Measurements from ENCODE around the gene SYT15.
"Not testable (repeated sequence)": the region's sequence is repeated elsewhere in the genome, so short reads cannot be mapped to it uniquely, and the experiment has no call there.

SYT15 gene

DNA sequence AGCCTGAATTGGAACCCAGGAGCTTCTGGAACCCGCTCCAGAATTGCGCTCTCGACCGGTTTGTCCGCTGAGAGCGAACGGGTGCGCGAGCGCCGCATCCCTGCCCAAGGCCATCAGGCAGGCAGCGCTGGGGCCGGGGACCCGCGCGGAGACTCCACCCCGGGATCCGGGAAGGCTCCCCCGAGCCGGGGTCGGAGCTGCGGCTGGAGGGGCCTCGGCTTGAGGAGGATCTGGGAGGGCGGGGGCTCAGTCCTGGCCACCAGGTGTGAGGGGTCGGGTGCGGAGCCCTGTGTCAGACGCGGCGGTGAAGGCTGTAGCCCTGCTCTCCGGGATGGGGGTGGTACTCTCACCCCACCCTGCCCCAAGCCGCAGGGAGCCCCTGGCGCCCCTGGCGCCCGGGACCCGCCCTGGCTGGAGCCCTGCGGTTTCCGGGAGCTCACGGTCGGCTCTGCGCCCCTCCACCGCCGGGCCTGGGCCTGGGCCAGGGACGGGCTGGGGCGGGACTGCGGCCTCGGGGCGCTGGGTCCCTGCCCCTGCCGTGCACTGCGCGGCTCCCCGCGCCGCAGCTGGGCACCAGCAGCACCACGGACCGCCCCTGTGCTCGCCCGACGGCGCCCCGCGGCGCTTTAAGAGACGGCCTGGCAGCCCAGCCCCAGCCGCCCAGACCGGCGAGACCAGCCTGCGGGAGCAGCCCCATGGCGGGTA, at the start of gene SYT15:
Gene SYT15 (plus strand): TSS at position 655 of the 705 bp plus-strand sequence. CDS start 41 bp downstream, at position 696.
- not testable (repeated sequence) for DNase-seq

DNA sequence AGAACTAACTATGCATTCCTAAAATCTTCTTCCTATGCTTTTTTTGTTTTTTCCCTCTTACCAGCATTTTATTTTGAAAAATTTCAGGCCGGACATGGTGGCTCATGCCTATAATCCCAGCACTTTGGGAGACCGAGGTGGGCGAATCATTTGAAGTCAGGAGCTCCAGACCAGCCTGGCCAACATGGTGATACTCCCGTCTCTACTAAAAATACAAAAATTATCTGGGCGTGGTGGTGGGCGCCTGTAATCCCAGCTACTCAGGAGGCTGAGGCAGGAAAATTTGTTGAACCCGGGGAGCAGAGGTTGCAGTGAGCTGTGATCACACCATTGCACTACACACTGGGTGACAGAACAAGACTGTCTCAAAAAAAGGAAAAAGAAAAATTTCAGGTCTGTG, 49.2 kb upstream of the SYT15 start:
- not testable (repeated sequence) for DNase-seq

DNA sequence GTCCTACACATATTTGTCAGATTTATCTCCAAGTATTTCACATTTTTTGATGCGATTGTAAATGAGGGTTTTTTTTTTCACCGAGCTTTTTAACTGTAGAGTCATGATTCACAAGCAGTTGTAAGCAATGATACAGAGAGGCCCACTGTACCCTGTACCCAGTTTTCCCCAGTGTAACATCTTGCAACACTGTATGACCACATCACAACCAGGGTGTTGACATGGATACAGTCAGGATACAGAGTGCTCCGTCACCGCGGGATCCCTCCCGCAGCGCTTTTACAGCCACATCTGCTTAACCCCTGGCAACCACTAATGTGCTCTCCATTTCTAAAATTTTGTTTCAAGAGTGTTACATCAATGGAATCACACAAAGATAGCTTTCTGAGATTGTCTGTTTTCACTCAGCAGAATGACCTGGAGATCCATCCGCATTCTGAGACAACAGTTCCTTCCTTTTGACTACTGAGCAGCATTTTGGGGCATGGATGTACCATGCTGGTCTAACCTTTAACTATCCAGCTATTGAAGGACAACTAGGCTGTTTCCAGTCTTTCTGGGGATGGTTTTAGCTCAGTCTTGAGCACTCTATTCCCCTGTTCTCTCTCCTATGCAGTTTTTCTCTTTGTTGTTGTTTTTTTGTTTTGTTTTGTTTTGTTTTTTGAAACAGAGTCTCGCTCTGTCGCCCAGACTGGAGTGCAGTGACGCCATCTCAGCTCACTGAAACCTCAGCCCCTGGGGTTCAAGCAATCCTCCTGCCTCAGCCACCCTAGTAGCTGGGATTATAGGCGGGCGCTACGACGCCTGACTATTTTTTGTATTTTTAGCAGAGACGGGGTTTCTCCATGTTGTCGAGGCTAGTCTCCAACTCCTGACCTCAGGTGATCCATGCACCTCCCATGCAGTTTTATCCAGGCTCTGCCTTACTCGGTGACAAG, 48.4 kb upstream of the SYT15 start:
- no peak for DNase-seq

DNA sequence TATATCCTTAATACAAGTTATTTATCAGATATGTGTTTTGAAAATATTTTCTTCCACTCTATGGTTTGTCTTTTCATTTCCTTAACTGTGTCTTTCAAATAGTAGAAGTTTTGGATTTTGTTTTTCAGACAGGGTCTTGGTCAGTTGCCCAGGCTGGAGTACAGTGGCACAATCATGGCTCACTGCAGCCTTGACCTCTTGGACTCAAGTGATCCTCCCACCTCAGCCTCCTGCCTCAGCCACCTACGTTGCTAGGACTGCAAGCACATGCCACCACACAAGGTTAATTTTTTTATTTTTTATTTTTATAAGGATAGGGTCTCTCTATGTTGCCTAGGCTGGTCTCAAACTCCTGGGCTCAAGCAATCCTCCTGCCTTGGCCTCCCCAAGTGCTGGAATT, 46.7 kb upstream of the SYT15 start:
- DNase-seq: not testable (repeated sequence)

DNA sequence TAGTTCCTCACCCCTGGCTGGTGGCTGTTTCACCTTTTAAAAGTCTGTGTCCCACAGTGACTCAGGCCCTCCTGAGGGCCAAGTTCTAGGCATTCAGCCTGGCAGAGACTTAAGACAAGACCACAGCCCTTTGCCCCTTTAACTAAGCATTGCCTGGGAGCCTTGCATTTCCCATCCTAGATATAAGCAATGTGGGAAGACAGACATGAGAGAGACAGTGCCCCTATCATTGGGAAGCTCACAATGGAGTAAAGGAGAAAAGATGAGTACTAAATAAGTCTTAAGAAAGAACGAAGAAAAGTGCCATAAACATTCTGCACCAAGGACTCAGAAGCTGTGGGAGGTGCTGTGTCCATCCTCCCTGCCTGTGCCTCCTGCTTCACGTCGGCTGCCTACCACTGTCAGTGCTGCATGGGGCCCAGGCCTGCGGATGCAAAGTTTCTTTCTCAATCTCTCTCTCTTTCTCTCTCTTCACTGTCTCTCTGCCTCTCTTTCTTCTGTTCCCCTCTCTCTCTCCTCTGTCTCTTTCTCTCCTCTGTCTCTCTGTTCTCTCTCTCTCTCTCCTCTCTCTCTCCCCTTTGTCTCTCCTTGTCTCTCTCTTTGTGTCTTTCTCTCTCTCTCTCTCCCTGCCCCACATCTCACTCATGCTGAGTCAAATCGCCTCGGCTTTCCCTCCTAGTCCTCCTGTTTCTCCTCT, 44.0 kb upstream of the SYT15 start:
- no peak for DNase-seq

DNA sequence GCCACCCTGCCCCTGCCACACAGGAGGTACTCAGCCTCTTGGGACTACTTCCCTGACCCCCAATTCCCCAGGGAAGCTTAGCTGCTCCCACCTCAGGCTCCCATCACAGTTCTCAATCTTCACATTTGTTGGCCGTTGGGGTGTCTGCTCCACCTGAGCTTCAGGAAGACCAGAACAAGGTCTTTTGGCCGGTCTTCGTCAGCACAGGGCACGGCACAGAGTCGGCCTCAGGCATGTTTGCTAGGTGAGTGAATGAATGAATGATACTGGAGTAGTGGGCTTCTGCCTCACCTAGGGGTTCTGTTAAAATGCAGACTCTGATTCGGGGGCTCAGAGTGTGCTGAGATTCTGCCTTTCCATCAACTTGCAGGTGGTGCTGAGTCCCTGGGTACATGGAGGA, 42.8 kb upstream of the SYT15 start:
- DNase-seq: no peak

DNA sequence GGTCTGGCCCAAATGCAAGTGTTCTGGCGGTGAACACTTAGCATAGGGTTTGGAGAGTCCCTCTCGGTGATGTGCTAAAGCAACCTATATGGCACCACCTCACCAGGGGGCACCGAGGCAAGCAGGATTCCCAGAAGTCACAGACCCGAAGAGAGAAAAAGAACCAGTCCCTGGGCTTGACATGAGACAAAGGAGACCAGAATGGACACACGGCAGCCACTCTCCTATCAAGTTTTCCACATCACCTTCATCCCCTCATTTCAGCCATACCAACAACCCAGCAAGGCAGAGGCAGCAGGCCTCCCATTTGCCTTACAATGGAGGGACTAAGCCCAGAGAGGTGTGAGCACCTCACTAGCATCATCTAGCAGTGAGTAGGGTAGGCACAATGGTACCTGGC, 42.1 kb upstream of the SYT15 start:
- DNase-seq: no peak

DNA sequence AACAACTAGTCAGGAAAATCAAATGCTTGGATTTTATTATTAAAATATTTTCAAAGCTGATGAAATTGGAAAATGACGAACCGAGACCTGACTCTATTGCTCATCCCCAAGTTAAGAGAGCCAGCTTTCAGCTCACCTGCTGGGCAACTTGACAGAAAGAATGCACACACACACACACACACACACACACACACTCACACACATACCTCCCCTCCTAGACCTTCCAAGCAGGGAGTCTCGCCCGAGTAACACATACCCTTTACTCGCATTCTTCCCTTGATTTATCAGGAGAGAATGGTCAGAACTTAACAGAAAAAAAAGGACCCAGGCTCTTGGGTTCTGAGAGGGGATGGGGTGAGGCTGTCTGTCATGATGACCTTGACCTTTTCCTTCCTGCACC, 41.6 kb upstream of the SYT15 start:
- DNase-seq: no peak

DNA sequence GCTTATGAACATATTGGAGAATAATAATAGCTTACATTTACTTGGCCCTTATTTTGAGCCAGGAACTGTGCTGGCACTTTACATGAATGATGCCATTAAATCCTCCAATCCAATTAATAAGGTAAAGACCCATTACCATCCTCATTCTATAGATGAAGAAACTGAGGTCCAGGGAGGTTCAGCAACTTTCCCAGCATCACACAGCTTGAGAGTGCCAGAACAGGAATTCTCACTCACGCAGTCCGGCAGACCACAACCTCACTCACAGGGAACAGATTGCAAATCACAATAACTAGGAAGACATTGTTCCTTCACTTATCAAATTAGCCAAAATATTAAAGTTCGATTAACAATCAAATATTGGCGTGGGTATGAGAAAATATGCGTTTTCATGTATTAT, 40.8 kb upstream of the SYT15 start:
- no peak for DNase-seq

DNA sequence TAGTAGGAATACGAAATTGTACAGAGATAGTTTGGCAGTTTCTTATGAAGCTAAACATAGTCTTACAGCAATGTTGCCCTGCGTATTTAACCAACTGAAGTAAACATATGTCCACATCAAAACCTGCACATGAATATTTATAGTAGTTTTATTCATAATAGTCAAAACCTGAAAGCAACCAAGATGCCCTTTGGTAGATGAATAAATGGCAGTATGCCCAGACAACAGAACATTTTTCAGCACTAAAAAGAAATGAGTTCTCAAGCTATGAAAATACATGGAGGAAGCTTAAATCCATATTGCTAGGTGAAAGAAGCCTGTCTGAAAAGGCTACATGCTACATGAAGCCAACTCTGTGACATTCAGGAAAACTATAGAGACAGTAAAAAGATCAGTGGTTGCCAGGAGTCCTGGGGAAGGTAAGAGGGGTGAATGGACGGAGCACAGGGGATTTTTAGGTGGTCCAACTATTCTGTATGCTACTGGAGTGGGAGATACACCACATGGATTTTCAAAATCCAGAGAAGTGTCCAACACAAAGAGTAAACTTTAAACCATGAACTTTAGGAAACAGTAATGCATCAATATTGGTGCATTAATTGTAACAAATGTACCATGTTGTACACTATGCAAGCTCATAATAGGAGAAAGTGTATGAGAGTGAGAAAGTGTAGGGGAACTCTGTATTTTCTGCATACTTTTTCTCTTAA, 40.1 kb upstream of the SYT15 start:
- DNase-seq: no peak

DNA sequence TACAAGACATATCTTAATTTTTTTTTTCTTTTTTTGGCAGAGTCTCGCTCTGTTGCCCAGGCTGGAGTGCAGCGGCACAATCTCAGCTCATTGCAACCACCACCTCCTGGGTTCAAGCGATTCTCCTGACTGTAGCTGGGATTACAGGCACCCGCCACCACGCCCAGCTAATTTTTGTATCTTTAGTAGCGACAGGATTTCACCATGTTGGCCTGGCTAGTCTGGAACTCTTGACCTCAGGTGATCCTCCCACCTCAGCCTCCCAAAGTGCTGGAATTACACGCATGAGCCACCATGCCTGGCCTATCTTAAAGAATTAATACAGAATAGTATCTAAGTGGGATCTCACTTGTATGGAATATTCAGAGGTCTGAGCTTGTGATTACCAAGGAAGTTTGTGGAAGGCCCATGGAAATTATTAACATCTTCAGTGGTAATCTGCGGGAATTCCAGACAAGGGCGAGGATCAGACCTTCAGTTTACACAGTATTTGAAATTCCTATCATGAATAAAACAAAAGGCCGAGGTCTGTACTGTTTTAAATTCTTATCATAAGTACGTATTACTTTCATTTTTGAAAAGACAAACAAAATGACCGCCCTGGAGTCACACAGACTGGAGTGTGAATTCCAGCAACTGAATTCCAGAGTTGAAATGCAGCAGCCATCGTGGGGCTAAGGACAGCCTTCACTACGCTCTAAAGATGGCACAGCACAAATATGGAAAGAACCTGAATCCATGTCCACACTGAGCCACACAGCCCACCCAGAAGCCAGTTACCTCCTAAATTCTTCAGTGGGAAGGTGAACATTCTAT, 39.1 kb upstream of the SYT15 start:
- no peak for DNase-seq

DNA sequence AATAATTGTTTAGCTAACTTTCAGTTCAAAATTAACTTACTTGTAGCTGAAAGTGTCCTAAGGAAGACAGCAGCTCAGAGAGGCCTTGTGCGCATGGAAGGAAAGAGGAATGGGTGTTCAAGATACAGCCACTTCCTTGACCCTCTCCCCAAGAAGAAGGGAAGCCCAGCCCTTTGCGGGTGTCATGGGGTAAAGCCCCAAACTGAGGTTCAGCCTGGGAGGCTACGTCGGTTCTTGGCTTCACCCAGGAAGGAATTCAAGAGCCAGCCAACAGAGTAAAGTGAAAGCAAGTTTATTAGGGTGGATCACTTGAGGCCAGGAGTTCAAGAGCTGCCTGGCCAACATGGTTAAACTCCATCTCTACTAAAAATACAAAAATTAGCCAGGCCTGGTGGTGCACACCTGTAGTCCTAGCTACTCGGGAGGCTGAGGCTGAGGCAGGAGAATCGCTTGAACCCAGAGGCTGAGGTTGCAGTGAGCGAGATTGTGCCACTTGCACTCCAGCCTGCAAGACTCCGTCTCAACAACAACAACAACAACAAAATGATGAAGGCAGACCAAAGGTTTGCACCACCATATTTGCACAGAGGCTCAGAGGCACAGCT, 38.4 kb upstream of the SYT15 start:
- DNase-seq: no peak

DNA sequence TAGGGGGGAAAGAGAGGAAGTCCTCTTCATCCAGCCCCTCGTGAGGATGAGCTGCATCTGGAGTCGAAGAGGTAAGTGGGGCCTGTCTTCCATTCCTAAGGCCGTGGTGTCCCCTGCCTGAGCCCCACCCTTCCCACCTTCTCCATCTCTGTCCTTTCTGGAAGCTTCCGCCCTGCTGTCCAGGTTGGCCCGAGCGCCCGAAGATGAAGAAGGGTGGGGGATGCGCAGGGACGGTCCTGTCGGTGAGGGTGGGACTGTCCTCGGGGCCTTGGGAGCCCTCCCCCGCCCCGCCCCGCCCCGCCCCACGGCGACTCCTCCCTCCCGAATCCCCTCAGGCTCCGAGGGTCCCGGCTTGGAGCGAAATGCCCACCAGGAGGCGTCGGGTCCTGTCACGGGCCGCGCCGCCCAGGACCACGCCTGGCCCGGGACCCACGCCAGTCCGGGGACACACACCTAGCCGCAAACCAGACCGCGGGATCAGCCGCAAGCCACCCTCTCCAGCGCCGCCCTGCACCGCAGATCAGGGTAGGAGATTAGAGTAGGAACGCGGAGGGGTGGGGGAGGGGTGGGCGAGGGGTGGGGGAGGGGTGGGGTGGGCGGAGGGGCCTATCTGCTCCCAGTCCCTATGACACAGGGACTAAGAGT, 37.8 kb upstream of the SYT15 start:
- DNase-seq: no peak

DNA sequence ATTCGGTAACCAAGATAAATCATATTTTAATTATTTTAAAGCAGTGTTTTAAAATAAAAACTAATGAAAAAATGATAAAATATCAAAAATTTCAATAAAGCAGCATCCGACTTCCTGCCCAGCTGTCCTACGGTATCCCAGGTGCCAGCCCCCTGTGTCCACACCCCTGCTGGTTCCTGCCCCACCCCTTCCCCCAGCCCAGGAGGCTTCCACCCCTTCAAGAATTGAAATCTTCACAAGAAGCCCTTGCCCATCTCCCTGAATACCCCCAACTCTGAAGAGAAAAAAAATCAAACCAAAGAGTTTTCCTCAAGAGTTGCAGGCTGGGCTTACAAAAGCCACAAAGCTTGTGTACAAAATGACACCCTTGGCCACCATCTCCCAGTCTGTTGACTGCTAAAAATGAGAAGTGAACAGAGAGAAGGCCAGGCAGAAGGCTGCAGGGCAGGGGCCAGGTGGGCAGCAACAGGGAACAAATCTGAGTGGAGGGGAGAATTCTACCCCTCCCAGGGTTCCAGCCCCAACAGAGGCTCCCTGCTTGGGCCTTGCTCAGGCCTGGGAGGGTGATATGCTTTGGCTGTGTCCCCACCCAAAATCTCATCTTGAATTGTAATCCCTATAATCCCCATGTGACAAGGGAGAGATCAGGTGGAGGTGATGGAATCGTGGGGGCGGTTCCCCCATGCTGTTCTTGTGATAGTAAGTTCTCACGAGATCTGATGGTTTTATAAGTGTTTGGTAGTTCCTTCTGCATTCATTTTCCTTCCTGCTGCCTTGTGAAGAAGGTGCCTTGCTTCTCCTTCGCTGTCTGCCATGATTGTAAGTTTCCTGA, 37.0 kb upstream of the SYT15 start:
- no peak for DNase-seq

DNA sequence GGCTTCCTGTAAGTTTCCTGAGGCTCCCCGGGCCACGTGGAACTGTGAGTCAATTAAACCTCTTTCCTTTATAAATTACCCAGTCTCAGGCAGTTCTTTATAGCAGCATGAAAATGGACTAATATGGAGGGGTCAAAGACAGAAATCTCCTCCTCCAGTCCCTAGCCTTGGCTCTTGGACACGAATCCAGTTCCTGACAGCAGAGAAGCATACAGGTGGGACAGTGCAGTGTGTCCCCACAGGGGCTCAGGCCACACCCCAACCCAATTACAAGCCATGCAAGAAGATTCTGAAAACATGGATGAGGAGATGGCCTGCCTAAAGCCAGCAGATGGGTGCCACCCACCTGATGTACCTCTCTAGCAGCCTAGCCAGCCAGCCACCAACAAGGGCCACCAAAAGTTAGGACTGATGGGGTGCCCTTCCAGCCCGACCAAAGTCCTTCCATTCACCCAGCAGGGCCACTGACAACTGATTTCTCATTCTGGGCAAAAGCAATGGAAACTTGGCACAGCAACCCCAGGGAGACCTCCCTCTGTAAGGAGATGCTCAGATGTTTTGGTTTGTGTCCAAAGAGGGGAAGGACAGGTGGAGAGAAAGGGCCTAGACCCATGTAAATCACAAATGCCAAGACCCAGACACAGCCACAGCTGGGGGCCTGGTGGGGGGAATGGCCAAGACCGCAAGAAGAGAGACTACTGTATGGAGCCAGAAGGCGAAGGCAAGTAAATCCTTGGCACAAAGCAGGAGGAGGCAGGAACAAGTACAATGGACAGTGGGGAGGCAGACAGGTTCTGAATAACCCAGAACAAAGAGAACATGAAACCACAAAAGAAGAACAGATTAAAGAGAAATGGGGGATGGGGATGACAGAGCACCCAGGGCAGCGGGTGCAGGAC, 36.1 kb upstream of the SYT15 start:
- DNase-seq: no peak

DNA sequence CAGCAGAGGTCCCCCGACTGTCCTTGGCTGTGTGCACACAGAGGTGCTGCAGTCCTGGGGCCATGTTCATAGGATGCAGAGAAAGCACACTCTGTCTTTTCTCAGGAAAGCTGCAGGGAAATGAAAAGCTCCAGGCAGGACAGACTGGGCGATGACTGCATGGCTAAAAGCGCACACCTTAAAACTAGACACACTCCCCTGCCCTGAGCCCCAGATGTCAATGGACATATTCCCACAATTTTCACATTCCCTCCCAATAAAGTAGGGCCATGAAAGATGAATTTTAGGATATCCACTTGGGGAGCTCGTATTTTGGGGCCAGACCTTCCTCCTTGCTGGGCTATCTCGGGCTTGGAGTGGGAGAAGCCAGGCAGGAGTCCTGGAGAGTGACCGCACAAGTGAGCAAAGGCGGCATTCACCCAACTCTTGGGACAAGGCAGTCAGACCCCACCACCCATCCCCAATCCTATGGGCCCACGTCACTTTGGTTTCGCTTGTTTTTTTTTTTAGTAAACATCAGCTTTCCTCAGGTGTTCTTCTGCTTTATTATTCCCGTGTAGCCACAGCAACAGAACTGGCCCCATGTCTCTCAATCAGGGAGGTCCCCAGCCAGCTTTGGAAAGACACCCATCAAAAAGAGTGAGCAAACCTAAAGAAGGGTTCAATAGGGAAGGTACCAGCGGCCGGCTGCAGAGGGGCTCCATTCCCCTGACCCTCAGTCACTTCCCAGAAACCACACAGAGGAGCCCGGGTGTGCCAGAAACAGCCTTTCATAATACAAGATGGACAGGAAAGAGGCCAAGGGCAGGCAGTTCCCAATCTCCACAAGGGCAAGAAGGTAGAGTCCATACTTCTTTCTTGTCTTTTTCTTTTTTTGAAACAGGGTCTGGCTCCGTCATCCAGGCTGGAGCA, 35.2 kb upstream of the SYT15 start:
- DNase-seq: no peak

DNA sequence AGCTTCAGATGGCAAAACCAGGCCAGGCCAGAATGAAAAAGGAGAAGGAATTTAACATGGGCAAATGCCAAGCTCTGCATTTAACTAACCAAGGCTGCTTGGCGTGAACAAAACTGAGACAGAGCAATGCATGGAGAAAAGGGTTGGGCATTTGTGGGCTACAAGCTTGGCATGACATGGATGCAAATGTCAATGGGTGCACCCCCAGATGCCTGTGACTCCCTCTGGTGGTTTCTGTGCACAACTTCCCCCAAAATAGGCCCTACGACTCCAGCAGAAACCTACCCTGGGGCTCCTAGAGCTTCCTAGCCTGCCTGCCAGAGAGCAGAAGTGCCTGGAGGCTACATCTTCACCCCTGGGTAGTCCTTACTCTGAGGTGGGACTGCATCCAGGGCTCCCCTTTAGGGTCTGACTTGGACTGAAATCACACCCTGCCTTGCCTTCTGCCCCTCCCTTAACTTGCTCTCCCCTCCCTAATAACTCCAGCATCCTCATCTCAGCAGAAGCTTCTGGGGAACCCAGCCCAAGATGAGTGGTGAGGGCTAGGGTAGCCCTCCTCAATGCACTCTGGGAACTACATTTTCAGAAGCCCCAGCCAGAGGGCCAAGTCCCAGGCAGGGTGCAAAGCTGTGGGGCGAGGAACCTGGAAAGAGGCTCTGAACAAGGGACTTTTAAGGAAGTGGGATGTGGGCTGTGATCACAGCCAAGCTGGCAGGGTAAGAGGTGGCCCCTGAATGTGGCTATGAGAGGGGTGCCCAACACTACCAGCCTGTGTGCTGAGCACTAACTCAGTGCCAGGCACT, 33.7 kb upstream of the SYT15 start:
- DNase-seq: no peak

Measured in NCI-H446 treated with DMSO at 0.1 percent for 48 hours (cell line).